Activated CD8-positive, alpha-beta memory T cell treated with anti-CD3 and anti-CD28 coated beads, Interleukin-2, amount 50 U/mL, for 48 hours (primary cell): ENCODE results near the gene RETREG1.
"Not testable (repeated sequence)": the region's sequence is repeated elsewhere in the genome, so short reads cannot be mapped to it uniquely, and the experiment has no call there.

Experiments
- DNase-seq: peaks from one replicate; pipeline ENCODE4 v3.0.0-alpha.2; 2020

The RETREG1 gene, protein sequence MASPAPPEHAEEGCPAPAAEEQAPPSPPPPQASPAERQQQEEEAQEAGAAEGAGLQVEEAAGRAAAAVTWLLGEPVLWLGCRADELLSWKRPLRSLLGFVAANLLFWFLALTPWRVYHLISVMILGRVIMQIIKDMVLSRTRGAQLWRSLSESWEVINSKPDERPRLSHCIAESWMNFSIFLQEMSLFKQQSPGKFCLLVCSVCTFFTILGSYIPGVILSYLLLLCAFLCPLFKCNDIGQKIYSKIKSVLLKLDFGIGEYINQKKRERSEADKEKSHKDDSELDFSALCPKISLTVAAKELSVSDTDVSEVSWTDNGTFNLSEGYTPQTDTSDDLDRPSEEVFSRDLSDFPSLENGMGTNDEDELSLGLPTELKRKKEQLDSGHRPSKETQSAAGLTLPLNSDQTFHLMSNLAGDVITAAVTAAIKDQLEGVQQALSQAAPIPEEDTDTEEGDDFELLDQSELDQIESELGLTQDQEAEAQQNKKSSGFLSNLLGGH

DNA sequence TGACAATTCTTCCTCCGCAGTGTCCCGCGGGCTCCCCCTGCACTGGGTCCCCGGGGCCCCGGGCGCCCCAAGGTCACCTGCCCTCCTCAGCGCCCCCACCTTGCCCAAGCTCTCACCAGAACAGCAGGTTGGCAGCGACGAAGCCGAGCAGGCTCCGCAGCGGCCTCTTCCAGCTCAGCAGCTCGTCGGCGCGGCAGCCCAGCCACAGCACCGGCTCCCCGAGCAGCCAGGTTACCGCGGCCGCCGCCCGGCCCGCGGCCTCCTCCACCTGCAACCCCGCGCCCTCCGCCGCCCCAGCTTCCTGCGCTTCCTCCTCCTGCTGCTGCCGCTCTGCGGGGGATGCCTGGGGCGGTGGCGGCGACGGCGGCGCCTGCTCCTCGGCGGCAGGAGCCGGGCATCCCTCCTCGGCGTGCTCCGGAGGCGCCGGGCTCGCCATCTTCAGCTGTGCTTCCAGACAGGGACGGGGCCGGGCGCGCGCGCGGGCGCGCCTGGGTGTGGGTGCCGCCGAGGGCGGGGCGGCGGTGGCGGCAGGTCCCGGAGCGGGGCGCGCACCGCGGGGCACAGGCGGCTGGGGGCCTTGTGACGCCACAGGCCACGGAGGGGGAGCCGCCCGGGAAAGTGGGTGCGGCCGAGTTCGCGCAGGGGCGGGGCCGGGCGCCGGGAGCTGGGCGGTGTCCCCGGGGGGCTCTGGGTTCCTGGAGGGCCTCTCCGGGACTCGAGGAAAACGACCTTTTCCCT lies at the start of gene RETREG1:
Gene RETREG1, minus strand, starts transcription at position 462 of the 738 bp plus-strand sequence. Its CDS starts 26 bp downstream, at position 436.
- peak; percentile 90 for DNase-seq

DNA sequence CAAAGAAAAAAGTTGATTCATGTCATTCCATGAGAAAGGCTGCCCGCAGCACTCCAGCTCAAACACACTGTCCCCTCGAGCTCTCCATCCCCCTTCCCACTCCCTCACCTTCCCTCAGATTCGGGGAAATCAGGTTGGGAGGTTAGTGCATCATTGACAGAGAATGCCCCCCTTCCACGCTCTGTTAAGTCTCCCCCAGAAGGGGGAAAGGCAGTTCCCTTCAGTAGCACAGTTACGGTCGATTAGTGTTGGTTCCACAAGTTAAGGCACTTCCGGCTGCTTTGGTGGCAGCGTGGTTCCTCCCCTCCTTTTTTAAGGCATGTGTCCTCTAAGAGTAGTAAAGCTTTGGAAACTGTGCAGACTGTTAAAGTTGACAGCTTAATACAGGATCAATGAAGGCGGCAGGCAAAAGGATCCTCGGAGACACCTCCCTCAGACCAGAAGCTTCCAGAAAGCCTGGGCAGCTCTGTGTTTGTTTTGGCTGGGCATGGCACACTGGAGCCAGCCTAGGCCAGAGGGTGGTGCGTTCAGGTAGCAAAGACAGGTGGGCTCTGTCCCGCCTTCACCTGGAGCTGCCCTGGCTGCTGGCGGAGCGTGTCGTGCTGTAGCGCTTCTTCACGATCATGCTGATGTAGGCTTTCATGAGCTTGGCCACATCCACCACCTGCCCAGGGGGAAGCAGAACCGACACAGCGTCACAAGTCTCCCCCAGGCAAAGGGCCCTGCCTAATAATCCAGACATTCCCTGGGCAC lies 49.5 kb upstream of the RETREG1 start:
- DNase-seq: no peak

DNA sequence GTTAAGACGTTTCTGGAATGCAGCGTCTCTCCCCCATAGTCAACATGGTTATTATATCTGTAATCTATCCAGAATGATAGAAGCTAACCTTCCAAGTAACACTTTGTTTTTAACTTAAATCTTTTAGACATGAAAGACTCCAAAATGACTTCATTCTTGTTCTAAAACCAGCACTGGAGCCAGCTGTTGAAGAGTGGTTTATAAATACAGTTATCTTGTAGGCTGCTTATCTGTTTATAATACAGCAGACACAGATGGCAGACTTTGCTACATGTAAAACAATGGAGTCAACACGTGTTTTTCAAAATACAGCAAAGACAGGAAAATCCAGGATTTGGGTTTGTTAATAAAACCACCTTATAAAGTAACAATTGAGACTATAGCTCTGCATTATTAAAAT lies 48.8 kb upstream of the RETREG1 start:
- no peak for DNase-seq

DNA sequence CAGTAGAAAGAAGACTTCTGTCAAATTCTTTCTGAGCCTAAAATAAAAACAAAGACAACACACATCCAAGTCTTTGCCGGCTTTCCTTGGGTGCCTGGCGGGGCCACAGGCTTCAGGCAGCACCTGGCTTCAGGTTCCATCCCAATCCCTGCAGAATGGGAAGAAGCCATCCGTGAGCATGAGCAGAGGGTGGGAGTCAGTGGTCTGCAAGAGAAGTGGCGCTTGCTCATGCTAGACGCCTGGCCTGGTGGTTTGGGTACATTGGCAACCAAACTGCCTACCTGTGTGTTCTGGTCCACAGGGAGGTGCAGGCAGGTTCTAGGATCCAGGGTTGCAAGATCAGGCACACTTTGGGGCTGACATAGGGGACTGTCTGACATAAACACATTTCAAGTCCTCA lies 47.6 kb upstream of the RETREG1 start:
- no peak for DNase-seq

DNA sequence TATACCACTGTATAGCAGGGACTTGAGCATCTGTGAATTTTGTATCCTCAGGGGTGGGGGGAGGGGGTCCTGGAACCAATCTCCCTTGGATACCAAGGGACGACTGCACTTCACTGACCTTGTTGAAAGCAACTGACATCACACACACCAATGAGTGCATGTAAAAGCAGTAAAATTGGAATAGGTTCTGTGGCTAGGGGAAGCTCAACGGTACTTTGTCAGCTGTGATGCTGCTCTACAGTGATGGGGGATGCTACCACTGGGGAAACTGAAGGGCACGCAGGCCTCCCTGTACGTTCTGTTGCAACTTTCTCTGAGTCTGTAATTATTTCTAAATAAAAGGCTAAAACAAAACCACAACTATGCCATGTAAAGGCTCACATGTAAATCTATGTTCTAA lies 47.0 kb upstream of the RETREG1 start:
- DNase-seq: no peak

DNA sequence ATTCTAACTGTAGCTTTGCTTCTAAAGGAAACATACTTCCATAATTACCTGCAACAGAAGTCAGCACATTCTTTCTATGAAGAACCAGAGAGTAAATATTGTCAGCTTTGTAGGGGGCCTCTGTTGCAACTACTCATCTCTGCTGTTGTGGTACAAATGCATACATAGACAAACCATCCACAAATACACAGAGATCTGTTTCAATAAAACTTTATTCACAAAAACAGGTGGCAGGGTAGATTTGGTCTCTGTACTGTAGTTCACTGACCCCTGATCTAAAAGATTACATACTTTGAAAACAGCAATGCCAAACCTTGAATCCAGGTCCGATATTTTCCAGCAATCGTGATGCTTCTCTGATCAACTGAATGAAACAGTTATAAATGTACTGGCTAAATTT lies 44.9 kb upstream of the RETREG1 start:
- DNase-seq: no peak

DNA sequence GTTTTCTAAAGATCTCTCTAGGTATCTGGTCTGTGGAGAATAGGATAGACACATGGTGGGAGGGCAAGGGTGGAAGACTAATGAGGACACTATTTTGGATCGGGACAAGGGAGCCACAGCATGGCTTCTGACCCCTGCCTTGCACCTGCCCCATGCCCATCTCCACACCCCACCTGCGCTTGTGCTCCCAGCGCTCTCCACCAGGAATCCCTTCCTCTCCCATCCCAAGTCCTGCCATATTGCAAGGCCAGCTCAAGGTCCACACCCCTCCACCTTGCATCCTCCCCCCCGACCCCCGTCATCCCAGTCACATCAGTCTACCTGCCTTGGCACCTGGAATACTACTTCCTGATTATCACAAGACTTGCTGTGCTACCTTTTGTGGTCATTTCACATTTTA lies 44.2 kb upstream of the RETREG1 start:
- no peak for DNase-seq

DNA sequence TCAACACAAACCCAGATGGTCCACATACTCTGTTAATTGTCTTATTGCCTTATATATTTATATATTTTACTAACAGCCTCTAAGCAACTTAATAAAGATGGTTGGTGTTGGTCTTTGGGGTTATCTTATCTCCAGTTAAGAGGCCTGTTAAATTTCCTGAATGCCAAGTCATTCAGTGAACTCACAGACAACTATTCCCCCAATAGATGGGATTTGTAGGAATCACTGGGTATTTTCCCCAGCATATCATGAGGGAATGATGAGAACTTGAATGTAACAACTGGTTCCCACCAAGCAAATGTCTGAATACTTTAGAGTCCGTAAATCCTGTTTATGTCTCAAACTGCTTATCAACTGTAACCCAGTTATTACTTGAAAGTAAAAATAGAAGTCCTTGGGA lies 42.7 kb upstream of the RETREG1 start:
- no peak for DNase-seq

DNA sequence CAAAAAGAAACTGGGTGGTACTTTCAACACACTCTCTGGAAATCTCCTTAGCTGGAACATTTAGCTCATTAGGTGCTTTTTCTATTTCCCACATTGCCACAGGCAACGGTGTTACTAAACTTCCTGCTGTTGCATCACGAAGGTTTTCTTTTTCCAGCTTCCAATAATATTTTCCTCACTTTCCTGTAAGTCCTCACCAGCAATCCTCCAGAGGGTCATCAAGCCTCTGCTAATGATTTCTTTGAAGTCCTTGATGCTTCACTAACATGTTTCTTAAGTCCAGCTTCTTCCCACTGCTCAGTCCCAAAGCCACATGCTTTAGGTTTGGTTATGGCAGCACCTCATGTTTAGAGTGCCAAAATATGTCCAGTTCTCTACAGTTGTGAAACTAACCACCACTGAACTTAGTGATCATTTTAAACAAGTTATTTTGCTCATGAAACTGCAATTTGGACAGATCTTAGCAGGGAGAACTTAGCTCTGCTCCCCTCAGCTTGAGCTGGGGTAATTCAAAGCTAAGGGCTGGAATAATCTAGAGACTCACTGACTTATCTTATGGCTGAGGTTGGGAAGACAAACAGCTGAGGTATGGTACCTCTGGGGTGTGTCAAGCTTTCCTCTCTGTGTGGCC lies 39.9 kb upstream of the RETREG1 start:
- DNase-seq: no peak

DNA sequence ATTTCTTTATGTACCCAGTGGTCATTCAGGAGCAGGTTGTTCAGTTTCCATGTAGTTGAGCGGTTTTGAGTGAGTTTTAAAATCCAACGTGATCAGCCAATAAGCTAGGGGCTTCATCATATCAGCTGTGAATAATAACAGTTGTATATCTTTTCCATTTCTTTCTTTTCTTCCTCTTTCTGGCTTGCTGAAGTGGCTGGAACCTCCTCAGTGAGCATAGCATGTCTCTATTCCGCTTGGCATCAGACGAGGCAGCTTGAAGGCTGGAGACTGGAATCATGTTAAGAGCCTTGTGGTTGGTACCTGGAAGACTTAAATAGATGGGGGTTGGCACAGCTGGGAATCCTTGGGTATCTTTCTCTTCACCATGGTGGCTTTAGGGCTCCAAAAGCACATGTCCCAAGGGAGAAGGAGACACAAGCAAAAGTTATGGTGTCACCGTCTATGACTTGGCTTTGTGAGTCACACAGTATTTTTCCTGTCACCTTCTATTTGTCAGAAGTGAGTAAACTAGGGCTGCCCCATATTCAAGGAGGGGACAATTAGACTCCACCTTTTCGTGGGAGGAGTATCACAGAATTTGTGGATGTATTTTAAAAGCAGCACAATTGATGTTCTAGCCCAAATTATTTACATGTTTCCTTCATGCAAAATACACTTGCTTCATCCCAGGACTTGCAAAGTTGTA lies 38.0 kb upstream of the RETREG1 start:
- no peak for DNase-seq

DNA sequence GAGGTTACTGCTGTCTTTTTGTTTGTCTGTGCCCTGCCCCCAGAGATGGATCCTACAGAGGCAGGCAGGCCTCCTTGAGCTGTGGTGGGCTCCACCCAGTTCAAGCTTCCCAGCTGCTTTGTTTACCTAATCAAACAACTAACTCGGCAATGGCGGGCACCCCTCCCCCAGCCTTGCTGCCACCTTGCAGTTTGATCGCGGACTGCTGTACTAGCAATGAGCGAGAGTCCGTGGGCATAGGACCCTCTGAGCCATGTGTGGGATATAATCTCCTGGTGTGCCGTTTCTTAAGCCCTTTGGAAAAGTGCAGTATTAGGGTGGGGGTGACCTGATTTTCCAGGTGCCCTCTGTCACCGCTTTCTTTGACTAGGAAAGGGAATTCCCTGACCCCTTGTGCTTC lies 31.9 kb upstream of the RETREG1 start:
- DNase-seq: not testable (repeated sequence)

DNA sequence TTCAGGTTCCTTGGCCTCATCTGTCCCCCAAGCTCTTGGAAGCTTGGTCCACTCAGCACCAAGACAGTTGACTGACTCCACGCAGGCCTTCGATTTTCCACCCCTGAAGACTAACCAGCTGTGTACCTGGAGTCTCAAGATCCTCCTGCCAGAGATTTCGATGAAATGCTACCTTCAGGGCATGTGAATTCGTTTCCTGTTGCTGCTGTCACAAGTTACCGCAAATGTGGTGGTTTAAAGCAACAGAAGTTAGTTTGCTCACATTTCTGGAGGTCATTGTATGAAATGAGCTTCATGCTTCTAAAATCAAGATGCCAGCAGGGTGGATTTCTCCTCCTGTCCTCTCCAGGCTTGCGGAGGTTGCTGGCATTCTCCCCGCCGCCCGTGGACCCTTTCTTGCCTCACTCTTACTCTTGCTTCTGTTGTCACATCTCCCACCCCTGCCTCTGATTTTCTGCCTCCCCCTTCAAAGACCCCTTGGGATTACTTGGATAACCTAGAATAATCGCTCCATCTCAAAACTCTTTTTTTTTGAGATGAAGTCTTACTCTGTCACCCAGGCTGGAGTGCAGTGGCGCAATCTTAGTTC lies 27.6 kb upstream of the RETREG1 start:
- no peak for DNase-seq

DNA sequence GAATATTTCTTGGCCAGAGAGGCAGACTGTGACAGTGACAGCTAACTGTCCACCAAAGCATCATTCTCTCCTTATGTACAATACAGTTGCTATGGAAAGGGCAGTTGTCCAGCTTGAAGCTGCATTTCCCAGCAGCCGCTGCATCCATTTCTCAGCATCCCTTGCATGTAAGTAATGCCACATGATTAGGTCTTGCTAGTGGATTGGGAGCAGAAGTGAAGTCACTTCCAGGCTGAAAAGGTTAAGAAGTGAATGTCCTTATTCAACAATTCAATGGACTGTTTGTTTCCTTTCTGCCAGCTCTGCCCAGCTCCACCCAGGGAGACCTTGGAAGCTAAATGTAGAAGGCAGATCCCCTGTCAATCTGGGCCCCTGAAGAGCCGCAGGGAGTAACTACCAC lies 26.1 kb upstream of the RETREG1 start:
- DNase-seq: no peak

DNA sequence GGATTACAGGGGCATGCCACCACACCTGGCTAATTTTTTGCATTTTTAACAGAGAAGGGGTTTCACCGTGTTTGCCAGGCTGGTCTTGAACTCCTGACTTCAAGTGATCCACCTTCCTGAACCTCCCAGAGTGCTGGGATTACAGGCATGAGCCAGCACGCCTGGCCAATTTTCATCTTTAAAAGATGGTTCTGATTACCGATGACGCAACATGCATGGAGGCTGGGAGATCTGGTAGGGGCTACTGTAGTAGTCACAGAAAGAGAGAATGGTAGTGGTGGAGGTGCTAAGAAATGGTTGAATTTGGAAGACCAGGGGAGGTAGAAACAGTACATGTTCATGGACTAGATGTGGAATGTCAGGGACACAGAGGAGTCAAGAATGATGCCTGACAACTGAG lies 22.4 kb upstream of the RETREG1 start:
- DNase-seq: no peak

DNA sequence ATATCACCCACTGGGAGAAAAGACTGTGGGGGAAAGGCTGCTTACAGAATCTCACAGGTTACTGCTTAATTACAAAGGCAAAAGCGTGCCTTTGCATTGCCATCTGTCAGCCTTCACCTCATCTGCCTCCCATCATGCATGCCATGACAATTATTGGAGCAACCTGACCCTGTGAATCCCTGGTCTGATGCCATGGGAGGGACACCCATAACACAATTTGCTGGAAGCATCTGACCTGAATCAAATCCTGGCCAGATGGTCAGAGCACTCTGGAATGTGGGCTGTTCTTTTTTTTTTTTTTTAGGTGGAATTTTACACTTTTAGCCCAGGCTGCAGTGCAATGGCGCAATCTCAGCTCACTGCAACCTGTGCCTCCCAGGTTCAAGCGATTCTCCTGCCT lies 11.6 kb upstream of the RETREG1 start:
- no peak for DNase-seq

DNA sequence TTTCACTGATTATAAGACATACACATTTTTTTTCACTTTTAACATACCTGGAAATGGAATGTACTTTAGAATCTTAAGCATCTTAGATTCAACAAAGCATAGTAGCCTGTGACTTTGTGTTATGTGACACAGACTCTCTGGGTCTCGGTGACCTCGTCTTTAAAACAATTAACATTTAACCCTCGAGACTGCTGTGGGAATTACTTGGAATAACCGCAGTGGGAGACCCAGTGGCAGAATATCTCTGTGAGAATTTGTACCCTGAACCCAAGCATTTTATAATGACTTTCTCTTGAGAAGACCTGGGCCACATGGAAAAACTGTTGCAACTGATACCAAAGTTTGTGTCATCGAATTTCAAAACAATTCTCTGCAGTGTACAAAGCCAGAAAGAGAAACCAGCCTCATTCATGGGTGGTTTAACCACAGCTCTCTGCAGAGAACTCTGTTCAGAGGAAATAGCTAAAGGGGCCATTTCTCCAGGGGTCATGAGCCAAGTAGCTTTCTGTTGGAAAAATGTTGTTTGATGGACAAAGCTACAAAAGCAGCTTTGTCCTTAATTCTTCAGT lies 10.0 kb upstream of the RETREG1 start:
- DNase-seq: no peak

DNA sequence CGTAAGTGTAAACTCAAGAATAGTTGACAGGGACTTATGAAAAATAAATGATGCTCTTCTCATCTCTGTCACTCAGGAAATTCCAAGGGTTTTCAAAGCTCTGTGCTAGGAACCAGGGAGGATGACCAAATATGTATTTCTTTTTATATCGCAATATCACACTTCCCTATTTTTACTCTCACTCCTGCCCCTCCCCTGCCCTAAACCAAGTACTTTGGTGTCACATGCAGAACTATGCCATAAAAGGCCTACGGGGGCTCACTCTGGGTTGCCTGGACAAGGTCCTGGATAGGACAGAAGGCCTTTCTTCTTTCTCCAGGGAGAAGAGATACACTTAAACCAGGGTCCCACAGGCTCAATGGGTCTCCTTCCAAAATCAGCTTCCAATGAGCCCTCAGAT lies 8.3 kb upstream of the RETREG1 start:
- DNase-seq: no peak

DNA sequence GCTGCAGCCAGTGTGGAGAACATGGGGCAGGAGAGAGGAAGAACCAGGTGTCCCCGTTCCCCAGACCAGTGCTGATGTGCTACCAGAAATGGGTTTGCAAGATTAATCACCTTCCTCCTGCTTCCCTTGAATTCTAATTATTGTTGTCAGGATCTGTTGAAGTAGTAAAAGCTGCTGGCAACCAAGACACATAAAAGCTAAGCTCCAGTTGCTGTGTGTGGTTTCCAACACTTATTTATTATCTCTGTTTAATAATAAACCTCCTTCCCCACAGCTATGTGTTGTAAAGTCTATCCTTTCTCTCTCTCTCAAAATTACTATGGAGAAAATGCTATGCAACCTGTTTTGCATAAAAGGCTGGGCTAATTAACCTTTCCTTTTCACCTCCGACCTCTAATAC lies 2.3 kb upstream of the RETREG1 start:
- no peak for DNase-seq

DNA sequence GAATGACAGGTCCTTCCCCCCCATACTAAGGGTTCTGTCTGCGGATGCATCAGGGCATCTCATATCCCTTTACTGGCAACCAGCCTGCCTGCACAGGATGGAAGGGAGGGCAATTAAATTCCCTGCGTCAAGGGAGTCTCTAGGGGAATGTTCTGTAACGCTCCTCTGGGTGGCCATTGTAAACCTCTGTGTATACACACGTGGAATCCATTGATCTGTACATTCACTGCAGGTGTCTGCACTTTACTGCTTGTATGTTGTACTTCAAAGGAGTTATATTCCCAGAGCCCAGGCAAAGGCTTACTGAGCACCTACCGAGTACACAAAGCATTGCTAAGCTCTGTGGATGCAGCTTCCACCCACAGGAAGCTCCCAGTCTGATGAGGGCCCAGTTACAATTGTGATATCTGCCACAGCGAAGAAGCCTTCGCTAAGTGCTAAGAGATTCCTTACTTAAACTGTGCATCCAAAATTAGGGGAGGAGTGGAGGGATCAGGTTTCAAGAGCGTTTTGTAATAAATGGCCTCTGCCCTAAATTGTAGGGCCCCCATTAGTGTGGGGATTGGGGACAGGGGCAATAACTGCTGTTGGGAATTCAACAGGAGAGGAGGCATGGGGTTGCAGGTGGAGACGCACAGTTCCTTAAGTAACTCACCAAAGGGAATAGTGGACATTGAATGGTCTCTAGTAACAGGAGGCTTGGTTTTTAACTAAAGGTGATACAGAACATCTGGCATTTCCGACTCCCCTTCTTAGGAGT lies 1.5 kb upstream of the RETREG1 start:
- no peak for DNase-seq

DNA sequence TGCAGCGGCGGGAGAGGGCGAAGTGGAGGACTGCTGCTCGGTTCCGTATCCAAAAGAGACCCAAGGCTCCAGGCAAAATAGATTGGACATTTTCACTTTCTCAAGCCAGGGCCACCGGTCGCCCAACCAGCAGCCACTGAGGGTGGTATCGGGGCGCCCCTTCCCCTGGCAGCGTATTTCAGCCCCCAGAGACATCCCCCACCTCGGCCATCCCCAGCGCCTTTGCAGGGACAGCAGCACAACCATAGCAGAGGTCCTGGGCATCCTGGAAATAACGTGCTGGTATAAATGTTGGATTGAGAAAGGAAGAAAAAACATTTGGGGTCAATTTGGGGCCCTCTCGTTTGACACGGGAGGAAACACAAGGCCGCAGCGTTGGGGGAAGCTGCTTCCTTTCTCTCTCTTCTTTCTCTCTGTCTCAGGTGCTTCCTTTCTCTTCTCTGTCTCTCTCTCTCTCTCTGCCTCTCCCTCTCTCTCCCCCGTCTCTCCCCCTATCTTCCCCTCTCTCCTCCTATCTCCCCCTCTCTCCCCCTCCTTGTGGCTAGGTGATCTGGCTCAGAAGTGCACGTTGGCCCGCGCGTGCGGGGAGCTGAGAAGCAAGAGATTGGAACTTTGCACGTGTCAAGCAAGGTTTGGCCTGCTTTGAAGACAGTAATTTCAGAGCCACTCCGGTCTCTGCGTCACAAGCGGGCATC lies 624 bp upstream of the RETREG1 start:
- DNase-seq: peak; percentile 69
